Activated naive CD4-positive, alpha-beta T cell (primary cell): ENCODE data around the gene MTMR6.

Experiments used
- DNase-seq, 4 experiments: peaks; one replicate each; lab custom pipeline; 2025; lab: John Stamatoyannopoulos, UW

Gene MTMR6

GRCh38 chr13:25215253-25215575 is 72.1 kb downstream of the MTMR6 start:
- DNase-seq = no peak

GRCh38 chr13:25214491-25215252 is 72.6 kb downstream of the MTMR6 start:
- no peak for DNase-seq

- DNase-seq = no peak
Observed at GRCh38 chr13:25213715-25214114, 73.6 kb downstream of the MTMR6 start.

GRCh38 chr13:25210842-25211569 is 76.3 kb downstream of the MTMR6 start:
- DNase-seq = no peak

GRCh38 chr13:25207291-25207810 is 79.9 kb downstream of the MTMR6 start:
- DNase-seq = no peak

GRCh38 chr13:25204863-25205262 is 82.4 kb downstream of the MTMR6 start:
- DNase-seq = no peak

- DNase-seq = no peak
Observed at GRCh38 chr13:25203127-25203740, 84.1 kb downstream of the MTMR6 start.

- DNase-seq = no peak
Observed at GRCh38 chr13:25200783-25201182, 86.5 kb downstream of the MTMR6 start.

GRCh38 chr13:25198647-25199046 is 88.6 kb downstream of the MTMR6 start:
- no peak for DNase-seq

- no peak for DNase-seq
Observed at GRCh38 chr13:25196971-25197370, 90.3 kb downstream of the MTMR6 start.
